ENCODE results near the gene BNC2. TPM values are rescaled to one million over a fixed set of nuclear protein-coding genes. Genes with fewer than 3 reads are reported as not detected.
"Not testable (repeated sequence)": the region's sequence is repeated elsewhere in the genome, so short reads cannot be mapped to it uniquely, and the experiment has no call there.

Gene BNC2
- total RNA-seq, 1 donor = 53.9 TPM

GRCh38 chr9:16445141-16445920 is 425.1 kb downstream of the BNC2 start:
- peaks cover 3% of the 10 kb centered on the region for H3K4me1 ChIP-seq (ENCODE audit: insufficient read depth, low read length)
- no peaks in the 10 kb centered on the region for H3K27me3 ChIP-seq (ENCODE audit: insufficient read depth, low read length)
- H3K36me3 ChIP-seq (ENCODE audit: insufficient read depth, low read length) = no peaks in the 10 kb centered on the region
- TF ChIP-seq CTCF (IDR thresholded peaks at IDR 0.05; ENCODE audit: extremely low read depth, low read depth, low read length) = no peak
- no peak overlapping the region for H3K4me3 ChIP-seq (ENCODE audit: insufficient read depth, low read length)
- no peak for DNase-seq (ENCODE audit: insufficient read length, low spot score, missing footprints)
- no peak overlapping the region for H3K4me2 ChIP-seq (ENCODE audit: insufficient read depth, low read length)
- H4K20me1 ChIP-seq (ENCODE audit: insufficient read depth, low read length) = no peaks in the 10 kb centered on the region
- H3K27ac ChIP-seq (ENCODE audit: low read depth, low read length) = no peak overlapping the region
- H3K79me2 ChIP-seq (ENCODE audit: insufficient read depth, low read length) = peaks cover 15% of the 10 kb centered on the region
- no peaks in the 10 kb centered on the region for H3K9me3 ChIP-seq (ENCODE audit: low read depth, low read length)
- H2AFZ ChIP-seq (ENCODE audit: low read length) = no peak overlapping the region

GRCh38 chr9:16442622-16443021 is 427.8 kb downstream of the BNC2 start:
- Histone ChIP-seq H3K79me2 (ENCODE audit: insufficient read depth, low read length) (peaks cover 5% of the 10 kb centered on the region), H3K4me2 (ENCODE audit: insufficient read depth, low read length) (peak overlapping the region; percentile 56), H2AFZ (ENCODE audit: low read length) (no peak overlapping the region), H3K4me1 (ENCODE audit: insufficient read depth, low read length) (peaks cover 3% of the 10 kb centered on the region), H3K9me3 (ENCODE audit: low read depth, low read length) (no peaks in the 10 kb centered on the region), H4K20me1 (ENCODE audit: insufficient read depth, low read length) (no peaks in the 10 kb centered on the region), H3K4me3 (ENCODE audit: insufficient read depth, low read length) (no peak overlapping the region), H3K27me3 (ENCODE audit: insufficient read depth, low read length) (no peaks in the 10 kb centered on the region), H3K36me3 (ENCODE audit: insufficient read depth, low read length) (no peaks in the 10 kb centered on the region), H3K27ac (ENCODE audit: low read depth, low read length) (peak overlapping the region; percentile 34)
- DNase-seq (ENCODE audit: insufficient read length, low spot score, missing footprints) = no peak
- TF ChIP-seq CTCF (IDR thresholded peaks at IDR 0.05; ENCODE audit: extremely low read depth, low read depth, low read length) = no peak

DNA sequence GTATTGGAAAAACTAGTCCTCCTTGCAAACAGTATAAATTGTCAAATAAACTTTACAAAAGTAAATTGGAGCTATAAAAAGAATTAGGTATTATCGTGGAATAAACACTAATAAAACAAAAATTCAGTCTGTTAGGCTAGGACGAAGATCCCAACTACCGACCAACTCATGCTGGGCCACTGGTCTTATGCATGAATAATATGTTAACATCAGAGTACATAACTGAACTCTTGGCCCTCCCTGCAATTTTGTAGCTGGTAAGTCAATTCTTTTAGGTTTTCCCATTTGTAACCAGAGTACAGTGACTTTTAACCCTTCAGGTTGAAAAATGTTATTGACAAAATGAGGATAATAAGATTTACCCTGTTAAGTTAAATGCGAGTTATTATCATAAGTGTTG is 428.7 kb downstream of the BNC2 start:
- H2AFZ ChIP-seq (ENCODE audit: low read length) = no peak overlapping the region
- peaks cover 6% of the 10 kb centered on the region for H3K36me3 ChIP-seq (ENCODE audit: insufficient read depth, low read length)
- no peak overlapping the region for H3K4me3 ChIP-seq (ENCODE audit: insufficient read depth, low read length)
- no peaks in the 10 kb centered on the region for H3K9me3 ChIP-seq (ENCODE audit: low read depth, low read length)
- no peak overlapping the region for H3K27ac ChIP-seq (ENCODE audit: low read depth, low read length)
- DNase-seq (ENCODE audit: insufficient read length, low spot score, missing footprints) = no peak
- peaks cover 5% of the 10 kb centered on the region for H3K79me2 ChIP-seq (ENCODE audit: insufficient read depth, low read length)
- H3K4me2 ChIP-seq (ENCODE audit: insufficient read depth, low read length) = no peak overlapping the region
- H3K4me1 ChIP-seq (ENCODE audit: insufficient read depth, low read length) = peaks cover 3% of the 10 kb centered on the region
- no peak for TF ChIP-seq CTCF (IDR thresholded peaks at IDR 0.05; ENCODE audit: extremely low read depth, low read depth, low read length)
- H3K27me3 ChIP-seq (ENCODE audit: insufficient read depth, low read length) = no peaks in the 10 kb centered on the region
- no peaks in the 10 kb centered on the region for H4K20me1 ChIP-seq (ENCODE audit: insufficient read depth, low read length)

DNA sequence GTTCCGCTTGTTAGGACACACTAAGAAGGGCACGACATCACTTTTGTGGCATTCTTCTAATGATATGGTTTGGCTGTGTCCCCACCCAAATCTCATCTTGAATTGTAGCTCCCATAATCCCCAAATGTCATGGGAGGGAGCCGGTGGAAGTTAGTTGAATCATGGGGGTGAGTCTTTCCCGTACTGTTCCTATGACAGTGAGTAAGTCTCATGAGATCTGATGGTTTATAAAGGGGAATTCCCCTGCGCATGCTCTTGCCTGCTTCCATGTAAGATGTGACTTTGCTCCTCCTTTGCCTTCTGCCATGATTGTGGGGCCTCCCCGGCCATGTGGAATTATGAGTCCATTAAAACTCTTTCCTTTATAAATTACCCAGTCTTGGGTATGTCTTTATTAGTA is 431.6 kb downstream of the BNC2 start:
- peaks cover 17% of the 10 kb centered on the region for H3K36me3 ChIP-seq (ENCODE audit: insufficient read depth, low read length)
- not testable (repeated sequence) for DNase-seq (ENCODE audit: insufficient read length, low spot score, missing footprints); H3K4me2 ChIP-seq (ENCODE audit: insufficient read depth, low read length); H3K4me3 ChIP-seq (ENCODE audit: insufficient read depth, low read length); H4K20me1 ChIP-seq (ENCODE audit: insufficient read depth, low read length); H3K4me1 ChIP-seq (ENCODE audit: insufficient read depth, low read length); H2AFZ ChIP-seq (ENCODE audit: low read length); H3K27me3 ChIP-seq (ENCODE audit: insufficient read depth, low read length); H3K9me3 ChIP-seq (ENCODE audit: low read depth, low read length); H3K27ac ChIP-seq (ENCODE audit: low read depth, low read length); H3K79me2 ChIP-seq (ENCODE audit: insufficient read depth, low read length)
